Liver (tissue), 5 donors: ENCODE results near the gene SLC25A15. TPM values are rescaled to one million over a fixed set of nuclear protein-coding genes. Genes with fewer than 3 reads are reported as not detected.

ENCODE experiments used
- polyA plus RNA-seq, 2 donors: library from polyadenylated mRNA; stranded (reverse) in 1 of 2; unstranded in 1 of 2; fragments of 200-250 nt in 1 of 2; fragments of >200 nt in 1 of 2; fragmentation: Nextera tagmentation in 1 of 2; extraction: Ambion mirVana in 1 of 2; gene quantifications; one replicate each; pipeline versions ENCODE4 v1.2.1 to v1.2.3, GENCODE V29; 2013 to 2015
- small RNA-seq: library from RNA; depleted of rRNA; stranded (forward); fragments of <200 nt; gene quantifications from one replicate; pipeline ENCODE3, GENCODE V24; 2014
- total RNA-seq, 2 donors: library from RNA; depleted of rRNA; stranded (reverse); fragments of >200 nt; gene quantifications; one replicate each; pipeline ENCODE4 v1.2.3, GENCODE V29; 2014
- donor health status: healthy.
- donor health status: healthy.
- donor health status: healthy.

Gene SLC25A15
- total and polyA plus RNA-seq, 4 donors: 29.3 to 106 (median 66.9) TPM

Small RNAs within 50 kb of the gene (small RNA-seq; reads per million reads assigned to genes)
- not detected for gene MIR621

Other genes starting within 250 kb of the SLC25A15 start
- 10 to 100 TPM in 1 of 2 donors, 1 to 10 TPM in 1; 6.4 to 23.6 TPM for gene FOXO1, start 123.0 kb upstream of the SLC25A15 start, total RNA-seq
- 10 to 100 TPM in 1 of 2 donors, 1 to 10 TPM in 1; 5.4 to 10.8 TPM for gene FOXO1, start 123.0 kb upstream of the SLC25A15 start, polyA plus RNA-seq
- 10 to 100 TPM; 13.4 to 15.8 TPM for gene MRPS31, start 18.4 kb upstream of the SLC25A15 start, total RNA-seq
- gene MRPS31, start 18.4 kb upstream of the SLC25A15 start, polyA plus RNA-seq: 10 to 100 TPM; 16.2 to 17.6 TPM
- gene ELF1, start 229.7 kb downstream of the SLC25A15 start, total RNA-seq: 10 to 100 TPM; 36.3 to 57.2 TPM
- 10 to 100 TPM; 15.3 to 16.6 TPM for gene ELF1, start 229.7 kb downstream of the SLC25A15 start, polyA plus RNA-seq